ENCODE results near the gene PTGER1. TPM values are rescaled to one million over a fixed set of nuclear protein-coding genes. Genes with fewer than 3 reads are reported as not detected.
A peak's percentile ranks its signal among the peaks of the same experiment; 100 is the strongest.

Gene PTGER1
- total and polyA plus RNA-seq, 2 of the 13 experiments (the other 11 are each of a cell fraction or from before 2014, with no cell fraction given), result 0.13 TPM; not detected in 1

DNA sequence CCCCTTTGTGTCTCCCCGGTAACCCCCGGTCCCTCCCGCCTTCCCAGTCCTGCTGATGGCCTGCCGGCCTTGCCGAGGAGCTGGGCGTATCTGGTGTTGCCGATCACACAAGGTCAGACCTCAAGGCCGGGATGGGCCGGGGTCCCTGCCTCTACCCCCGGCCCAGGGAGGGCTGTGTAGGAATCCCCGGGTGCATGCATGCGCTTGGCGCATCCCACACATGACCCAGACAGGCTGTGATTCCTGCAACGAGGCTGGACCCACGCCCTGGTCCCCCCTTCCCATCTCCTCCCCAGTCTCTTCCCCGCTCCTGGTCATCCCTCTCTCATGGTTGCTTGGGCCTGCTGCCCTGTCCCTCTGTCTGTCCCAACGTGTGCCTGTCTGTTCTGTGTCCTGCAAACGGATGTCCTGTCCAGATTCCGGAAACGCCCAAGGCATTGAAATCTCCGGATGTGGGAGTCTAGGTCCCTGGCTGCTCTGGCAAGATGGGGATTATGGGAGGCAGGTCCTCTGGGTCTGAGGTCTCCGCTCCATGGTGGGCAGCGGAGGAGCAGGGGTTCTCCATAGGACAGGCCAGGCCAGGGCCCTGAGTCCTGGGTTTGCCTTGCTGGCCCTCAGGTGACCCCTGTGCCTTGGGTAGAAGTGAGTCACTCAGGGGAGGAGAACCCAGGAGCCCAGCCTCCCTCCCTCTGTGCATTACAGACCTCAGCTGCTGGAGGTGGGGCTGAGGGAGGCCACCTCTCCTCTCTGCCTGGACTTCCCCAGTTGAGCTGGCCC lies 40.4 kb downstream of the PTGER1 start (continued):
- TF ChIP-seq, protein P1, sequence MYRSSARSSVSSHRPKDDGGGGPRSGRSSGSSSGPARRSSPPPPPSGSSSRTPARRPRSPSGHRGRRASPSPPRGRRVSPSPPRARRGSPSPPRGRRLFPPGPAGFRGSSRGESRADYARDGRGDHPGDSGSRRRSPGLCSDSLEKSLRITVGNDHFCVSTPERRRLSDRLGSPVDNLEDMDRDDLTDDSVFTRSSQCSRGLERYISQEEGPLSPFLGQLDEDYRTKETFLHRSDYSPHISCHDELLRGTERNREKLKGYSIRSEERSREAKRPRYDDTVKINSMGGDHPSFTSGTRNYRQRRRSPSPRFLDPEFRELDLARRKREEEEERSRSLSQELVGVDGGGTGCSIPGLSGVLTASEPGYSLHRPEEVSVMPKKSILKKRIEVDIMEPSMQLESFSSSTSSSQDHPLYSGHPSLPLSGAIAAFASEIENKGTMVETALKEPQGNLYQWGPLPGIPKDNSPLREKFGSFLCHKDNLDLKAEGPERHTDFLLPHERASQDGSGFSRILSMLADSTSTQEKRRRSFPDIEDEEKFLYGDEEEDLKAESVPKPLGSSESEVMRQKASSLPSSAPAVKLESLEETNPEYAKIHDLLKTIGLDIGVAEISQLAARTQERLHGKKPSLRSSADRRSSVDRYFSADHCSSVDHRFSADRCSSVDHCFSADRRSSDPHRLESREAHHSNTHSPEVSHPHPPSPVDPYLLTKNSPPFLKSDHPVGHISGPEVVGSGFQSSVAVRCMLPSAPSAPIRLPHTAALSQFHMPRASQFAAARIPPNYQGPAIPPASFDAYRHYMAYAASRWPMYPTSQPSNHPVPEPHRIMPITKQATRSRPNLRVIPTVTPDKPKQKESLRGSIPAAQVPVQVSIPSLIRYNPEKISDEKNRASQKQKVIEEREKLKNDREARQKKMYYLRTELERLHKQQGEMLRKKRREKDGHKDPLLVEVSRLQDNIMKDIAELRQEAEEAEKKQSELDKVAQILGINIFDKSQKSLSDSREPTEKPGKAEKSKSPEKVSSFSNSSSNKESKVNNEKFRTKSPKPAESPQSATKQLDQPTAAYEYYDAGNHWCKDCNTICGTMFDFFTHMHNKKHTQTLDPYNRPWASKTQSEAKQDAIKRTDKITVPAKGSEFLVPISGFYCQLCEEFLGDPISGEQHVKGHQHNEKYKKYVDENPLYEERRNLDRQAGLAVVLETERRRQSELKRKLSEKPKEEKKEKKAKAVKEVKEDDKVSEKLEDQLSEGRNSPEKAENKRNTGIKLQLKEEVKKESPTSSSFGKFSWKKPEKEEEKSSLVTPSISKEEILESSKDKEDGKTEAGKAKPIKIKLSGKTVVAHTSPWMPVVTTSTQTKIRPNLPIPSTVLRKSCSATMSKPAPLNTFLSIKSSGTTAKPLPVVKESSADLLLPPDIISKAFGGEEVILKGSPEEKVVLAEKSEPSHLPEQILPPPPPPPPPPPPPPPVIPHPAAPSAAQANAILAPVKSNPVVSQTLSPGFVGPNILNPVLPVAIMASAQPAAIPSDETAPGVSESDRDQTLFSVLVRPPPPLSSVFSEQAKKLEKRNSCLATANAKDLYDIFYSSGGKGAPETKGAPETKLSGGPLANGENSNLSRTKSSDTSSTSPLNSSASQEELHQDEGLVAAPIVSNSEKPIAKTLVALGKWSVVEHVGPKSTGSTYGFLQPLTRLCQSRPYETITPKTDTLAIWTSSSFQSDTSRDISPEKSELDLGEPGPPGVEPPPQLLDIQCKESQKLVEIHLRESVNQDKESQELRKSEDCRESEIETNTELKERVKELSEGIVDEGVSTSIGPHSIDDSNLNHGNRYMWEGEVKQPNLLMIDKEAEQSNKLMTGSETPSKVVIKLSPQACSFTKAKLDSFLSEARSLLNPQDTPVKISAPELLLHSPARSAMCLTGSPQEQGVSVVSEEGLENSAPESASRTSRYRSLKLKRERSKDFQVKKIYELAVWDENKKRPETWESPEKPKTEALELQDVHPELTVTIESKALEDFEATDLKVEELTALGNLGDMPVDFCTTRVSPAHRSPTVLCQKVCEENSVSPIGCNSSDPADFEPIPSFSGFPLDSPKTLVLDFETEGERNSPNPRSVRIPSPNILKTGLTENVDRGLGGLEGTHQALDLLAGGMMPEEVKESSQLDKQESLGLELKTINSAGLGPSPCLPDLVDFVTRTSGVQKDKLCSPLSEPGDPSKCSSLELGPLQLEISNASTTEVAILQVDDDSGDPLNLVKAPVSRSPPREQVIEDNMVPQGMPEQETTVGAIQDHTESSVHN (CRISPR knock-in tag; IDR thresholded peaks at IDR 0.05), result no peak
- TF ChIP-seq TP53 (CRISPR knock-in tag; conservative IDR thresholded peaks at IDR 0.05) (no peak), IRF2 (CRISPR knock-in tag; IDR thresholded peaks at IDR 0.05) (no peak), MXI1 (IDR thresholded peaks at IDR 0.05; ENCODE audit: borderline replicate concordance, low read depth, low read length) (peak; percentile 12; the same call in 1 of the 3 replicates), ZNF441 (CRISPR knock-in tag; IDR thresholded peaks at IDR 0.05; ENCODE audit: borderline replicate concordance) (peak; percentile 42; the same call in 1 of the 2 replicates), ZNF883 (CRISPR knock-in tag; IDR thresholded peaks at IDR 0.05; ENCODE audit: not compliant biosample characterization) (peak; percentile 78), ZNF329 (CRISPR knock-in tag; IDR thresholded peaks at IDR 0.05; ENCODE audit: low read depth) (no peak), FOSL1 (CRISPR knock-in tag; IDR thresholded peaks at IDR 0.05; ENCODE audit: borderline replicate concordance) (peak; percentile 40; the same call in 1 of the 2 replicates), SMAD1 (CRISPR knock-in tag; IDR thresholded peaks at IDR 0.05; ENCODE audit: borderline replicate concordance, low read depth) (peak; percentile 40; the same call in 1 of the 2 replicates)
- TF ChIP-seq, protein P2, sequence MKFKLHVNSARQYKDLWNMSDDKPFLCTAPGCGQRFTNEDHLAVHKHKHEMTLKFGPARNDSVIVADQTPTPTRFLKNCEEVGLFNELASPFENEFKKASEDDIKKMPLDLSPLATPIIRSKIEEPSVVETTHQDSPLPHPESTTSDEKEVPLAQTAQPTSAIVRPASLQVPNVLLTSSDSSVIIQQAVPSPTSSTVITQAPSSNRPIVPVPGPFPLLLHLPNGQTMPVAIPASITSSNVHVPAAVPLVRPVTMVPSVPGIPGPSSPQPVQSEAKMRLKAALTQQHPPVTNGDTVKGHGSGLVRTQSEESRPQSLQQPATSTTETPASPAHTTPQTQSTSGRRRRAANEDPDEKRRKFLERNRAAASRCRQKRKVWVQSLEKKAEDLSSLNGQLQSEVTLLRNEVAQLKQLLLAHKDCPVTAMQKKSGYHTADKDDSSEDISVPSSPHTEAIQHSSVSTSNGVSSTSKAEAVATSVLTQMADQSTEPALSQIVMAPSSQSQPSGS (CRISPR knock-in tag; IDR thresholded peaks at IDR 0.05), result no peak
- TF ChIP-seq, protein P3, sequence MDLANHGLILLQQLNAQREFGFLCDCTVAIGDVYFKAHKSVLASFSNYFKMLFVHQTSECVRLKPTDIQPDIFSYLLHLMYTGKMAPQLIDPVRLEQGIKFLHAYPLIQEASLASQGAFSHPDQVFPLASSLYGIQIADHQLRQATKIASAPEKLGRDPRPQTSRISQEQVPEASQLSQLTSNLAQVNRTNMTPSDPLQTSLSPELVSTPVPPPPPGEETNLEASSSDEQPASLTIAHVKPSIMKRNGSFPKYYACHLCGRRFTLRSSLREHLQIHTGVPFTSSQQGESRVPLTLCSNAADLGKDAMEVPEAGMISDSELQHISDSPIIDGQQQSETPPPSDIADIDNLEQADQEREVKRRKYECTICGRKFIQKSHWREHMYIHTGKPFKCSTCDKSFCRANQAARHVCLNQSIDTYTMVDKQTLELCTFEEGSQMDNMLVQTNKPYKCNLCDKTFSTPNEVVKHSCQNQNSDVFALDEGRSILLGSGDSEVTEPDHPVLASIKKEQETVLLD (CRISPR knock-in tag; IDR thresholded peaks at IDR 0.05; ENCODE audit: low read depth), result no peak
- TF ChIP-seq, protein P4, sequence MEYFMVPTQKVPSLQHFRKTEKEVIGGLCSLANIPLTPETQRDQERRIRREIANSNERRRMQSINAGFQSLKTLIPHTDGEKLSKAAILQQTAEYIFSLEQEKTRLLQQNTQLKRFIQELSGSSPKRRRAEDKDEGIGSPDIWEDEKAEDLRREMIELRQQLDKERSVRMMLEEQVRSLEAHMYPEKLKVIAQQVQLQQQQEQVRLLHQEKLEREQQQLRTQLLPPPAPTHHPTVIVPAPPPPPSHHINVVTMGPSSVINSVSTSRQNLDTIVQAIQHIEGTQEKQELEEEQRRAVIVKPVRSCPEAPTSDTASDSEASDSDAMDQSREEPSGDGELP (IDR thresholded peaks at IDR 0.05; ENCODE audit: borderline replicate concordance, low read depth), result peak; percentile 76; the same call in 1 of the 2 replicates
- TF ChIP-seq, protein P5, sequence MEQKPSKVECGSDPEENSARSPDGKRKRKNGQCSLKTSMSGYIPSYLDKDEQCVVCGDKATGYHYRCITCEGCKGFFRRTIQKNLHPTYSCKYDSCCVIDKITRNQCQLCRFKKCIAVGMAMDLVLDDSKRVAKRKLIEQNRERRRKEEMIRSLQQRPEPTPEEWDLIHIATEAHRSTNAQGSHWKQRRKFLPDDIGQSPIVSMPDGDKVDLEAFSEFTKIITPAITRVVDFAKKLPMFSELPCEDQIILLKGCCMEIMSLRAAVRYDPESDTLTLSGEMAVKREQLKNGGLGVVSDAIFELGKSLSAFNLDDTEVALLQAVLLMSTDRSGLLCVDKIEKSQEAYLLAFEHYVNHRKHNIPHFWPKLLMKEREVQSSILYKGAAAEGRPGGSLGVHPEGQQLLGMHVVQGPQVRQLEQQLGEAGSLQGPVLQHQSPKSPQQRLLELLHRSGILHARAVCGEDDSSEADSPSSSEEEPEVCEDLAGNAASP (CRISPR knock-in tag; IDR thresholded peaks at IDR 0.05; ENCODE audit: borderline replicate concordance), result peak; percentile 80; the same call in 1 of the 2 replicates
